GM12878 (cell line): Measurements from ENCODE around the gene MYO1E. TPM values are rescaled to one million over a fixed set of nuclear protein-coding genes. Genes with fewer than 3 reads are reported as not detected.

Experiments
- ATAC-seq: fragments of 200-7000 bp; cut with Tn5 transposase; 3 replicates; pipeline ENCODE4 v1.9.1; 2020; ENCODE audit warnings: mild to moderate bottlenecking, moderate library complexity
- BruUV-seq: library from RNA; stranded (reverse); fragments of 400-500 nt; replicated peaks from 2 replicates; lab custom pipeline; 2021; lab: Mats Ljungman, UMichigan
- CTCF ChIA-PET: fragments of 300-600 bp; sonication (Branson Sonifier 250); formaldehyde crosslinking; extraction: SDS; loops from one replicate; lab custom pipeline; 2021; ENCODE audit warnings: inconsistent platforms; lab: Yijun Ruan, JAX
- POLR2A ChIA-PET: fragments of 350-600 bp; formaldehyde crosslinking; extraction: SDS; loops from one replicate; lab custom pipeline; 2021; ENCODE audit warnings: inconsistent platforms; lab: Charles Lee
- RAD21 ChIA-PET: fragments of 300-600 bp; sonication (Branson Sonifier 250); formaldehyde crosslinking; loops from one replicate; lab custom pipeline; 2023; ENCODE audit warnings: antibody characterized with exemption; ENCODE audit not compliant: unreplicated experiment; lab: Charles Lee
- SMC1A ChIA-PET: fragments of 300-600 bp; sonication (Branson Sonifier 250); formaldehyde crosslinking; loops from one replicate; lab custom pipeline; 2023; ENCODE audit not compliant: unreplicated experiment, uncharacterized antibody; lab: Charles Lee
- DNase-seq: peaks from one replicate; pipeline ENCODE4 v3.0.0-alpha.2; 2011; ENCODE audit warnings: low read depth, low spot score
- FAIRE-seq: peaks from 3 replicates; lab custom pipeline; 2011; peaks lifted over from hg19 to GRCh38; lab: Jason Lieb, UNC
- H2AFZ ChIP-seq: 2 replicates; pipeline ENCODE4 v1.6.0; 2011; ENCODE audit warnings: low read depth, low read length, control low read depth; ENCODE audit not compliant: control insufficient read depth
- H3K27ac ChIP-seq: 2 replicates; pipeline ENCODE4 v1.5.1; 2011; ENCODE audit warnings: control low read depth; ENCODE audit not compliant: control insufficient read depth, insufficient read depth
- H3K27me3 ChIP-seq, 2 experiments: replicated peaks in 1 of 2; 2 replicates each; pipeline versions ENCODE4 v1.6.0 to v1.6.1; 2011; ENCODE audit warnings: low read length in 1 of 2; ENCODE audit not compliant: control insufficient read depth in 2 of 2, insufficient read depth in 2 of 2
- H3K36me3 ChIP-seq, 2 experiments: 2 replicates each; pipeline ENCODE4 v1.5.1; 2011; ENCODE audit warnings: low read length in 1 of 2; ENCODE audit not compliant: control insufficient read depth in 2 of 2, insufficient read depth in 2 of 2
- H3K4me1 ChIP-seq: 2 replicates; pipeline ENCODE4 v1.6.1; 2011; ENCODE audit warnings: mild to moderate bottlenecking, low read length, moderate library complexity, mixed read lengths; ENCODE audit not compliant: control insufficient read depth, insufficient read depth
- H3K4me2 ChIP-seq: 2 replicates; pipeline ENCODE4 v1.6.0; 2011; ENCODE audit warnings: control low read depth; ENCODE audit not compliant: control insufficient read depth, insufficient read depth
- H3K4me3 ChIP-seq: fragments of 200-600 bp; sonication (generic); 2 replicates; pipeline ENCODE4 v1.5.1; 2016
- H3K79me2 ChIP-seq: 2 replicates; pipeline ENCODE4 v1.6.0; 2011; ENCODE audit warnings: low read length; ENCODE audit not compliant: control insufficient read depth, insufficient read depth
- H3K9ac ChIP-seq: 2 replicates; pipeline ENCODE4 v1.8.0; 2011; ENCODE audit warnings: low read length, control low read depth, mixed read lengths; ENCODE audit not compliant: control insufficient read depth, insufficient read depth
- H3K9me3 ChIP-seq: replicated peaks from 3 replicates; pipeline ENCODE4 v1.5.1; 2011; ENCODE audit warnings: mild to moderate bottlenecking, low read length; ENCODE audit not compliant: control insufficient read depth, insufficient read depth
- H4K20me1 ChIP-seq: 2 replicates; pipeline ENCODE4 v1.6.0; 2011; ENCODE audit not compliant: control insufficient read depth, insufficient read depth
- CTCF ChIP-seq, 3 experiments: IDR thresholded peaks in 2 of 3; conservative IDR thresholded peaks in 1 of 3; 2 replicates each; pipeline ENCODE4 v1.5.1; 2011; ENCODE audit warnings: low read depth in 3 of 3, low read length in 3 of 3, mild to moderate bottlenecking in 3 of 3, control low read depth in 2 of 3, moderate library complexity in 2 of 3, inconsistent platforms in 1 of 3, mixed read lengths in 1 of 3; ENCODE audit not compliant: control insufficient read depth in 2 of 3, insufficient read depth in 1 of 3; ENCODE audit errors: extremely low read depth in 1 of 3
- EGR1 ChIP-seq, 2 experiments: IDR thresholded peaks; 1 replicate in 1 of 2; 2 replicates in 1 of 2; pipeline ENCODE4 v1.6.1; 2011 to 2012; ENCODE audit warnings: low read depth in 2 of 2, low read length in 2 of 2, borderline replicate concordance in 1 of 2, mild to moderate bottlenecking in 1 of 2, moderate library complexity in 1 of 2
- ETV6 ChIP-seq, 2 experiments: fragments of 450-650 bp in 1 of 2; IDR thresholded peaks in 1 of 2; conservative IDR thresholded peaks in 1 of 2; 2 replicates each; pipeline ENCODE4 v1.6.1; 2014; ENCODE audit warnings: antibody characterized with exemption in 1 of 2, borderline replicate concordance in 1 of 2, low read depth in 1 of 2, mild to moderate bottlenecking in 1 of 2, moderate library complexity in 1 of 2
- JUNB ChIP-seq: IDR thresholded peaks from 2 replicates; pipeline ENCODE4 v1.6.1; 2016; ENCODE audit warnings: antibody characterized with exemption, mild to moderate bottlenecking
- JUND ChIP-seq: IDR thresholded peaks from 2 replicates; pipeline ENCODE4 v1.6.1; 2012; ENCODE audit warnings: low read depth, mild to moderate bottlenecking, low read length, improper control_type of control experiment, moderate library complexity
- KAT2A ChIP-seq: conservative IDR thresholded peaks from 2 replicates; pipeline ENCODE4 v1.6.1; 2011; ENCODE audit warnings: low read depth, low read length; ENCODE audit not compliant: control insufficient read depth
- POLR2A ChIP-seq: IDR thresholded peaks from 2 replicates; pipeline ENCODE4 v1.6.1; 2011; ENCODE audit warnings: low read depth, mild to moderate bottlenecking, low read length
- RAD21 ChIP-seq: IDR thresholded peaks from 2 replicates; pipeline ENCODE4 v1.6.1; 2011; ENCODE audit warnings: mild to moderate bottlenecking, low read depth, low read length, moderate library complexity; ENCODE audit not compliant: insufficient read depth
- RFX5 ChIP-seq: IDR thresholded peaks from 2 replicates; pipeline ENCODE4 v1.6.1; 2011; ENCODE audit warnings: low read depth, low read length, improper control_type of control experiment
- SUZ12 ChIP-seq: fragments of 200-600 bp; sonication (generic); IDR thresholded peaks from one replicate; pipeline ENCODE4 v1.6.1; 2018; ENCODE audit warnings: antibody characterized with exemption, mild to moderate bottlenecking; ENCODE audit not compliant: unreplicated experiment
- WGBS: methylation state at CpG from one replicate; pipeline ENCODE4 v1.1.6; 2016; ENCODE audit warnings: low lambda C conversion rate; ENCODE audit not compliant: insufficient replicate concordance, insufficient coverage; ENCODE audit errors: missing lambda C conversion rate; 5-methylcytosine and 5-hydroxymethylcytosine counted together
- in situ Hi-C: fragments of 300-500 bp; cut with MboI; formaldehyde crosslinking; loops from 9 replicates; pipeline ENCODE4 v1.14.3; 2018; ENCODE audit warnings: mixed read lengths
- intact Hi-C: fragments of 100-400 bp; cut with micrococcal nuclease; formaldehyde crosslinking; loops from one replicate; pipeline ENCODE4 v1.14.2; 2022; ENCODE audit not compliant: unreplicated experiment
- polyA plus RNA-seq, 11 experiments: library from polyadenylated mRNA; depleted of rRNA in 4 of 11; unstranded in 6 of 11; stranded (reverse) in 5 of 11; fragments of >200 nt; fragmentation: Nextera tagmentation in 4 of 11; fragmentation: Illumina TruSeq in 1 of 11; extraction: Ambion mirVana in 4 of 11; extraction: Trizol in 1 of 11; gene quantifications; 1 replicate in 1 of 11; 2 replicates in 10 of 11; pipeline versions ENCODE4 v1.2.1 to v1.2.3, GENCODE V29; 2011 to 2016; ENCODE audit warnings: inconsistent platforms in 2 of 11, missing spikeins in 2 of 11, low read depth in 1 of 11
- total RNA-seq, 4 experiments: library from RNA; depleted of rRNA in 3 of 4; stranded (reverse); fragments of >200 nt in 3 of 4; fragmentation: Illumina TruSeq in 1 of 4; extraction: Trizol in 1 of 4; gene quantifications; 2 replicates each; pipeline versions ENCODE4 v1.2.1 to v1.2.3, GENCODE V29; 2013 to 2021

Gene MYO1E
- total and polyA plus RNA-seq, 10 of the 15 experiments (the other 5 are each of a cell fraction or from before 2014, with no cell fraction given) = 10.3 to 266 (median 64.9) TPM

GRCh38 chr15:59137566-59137965 lies 235.1 kb downstream of the MYO1E start:
- CTCF ChIA-PET = interaction anchor here (0.7 to 2.6 kb wide), 12 partner anchors 12 to 391 kb away, joined by 3 to 21 read pairs (median 4); partner anchors contain the start of gene CCNB2
- no TSS peak for BruUV-seq
- in situ Hi-C loops = no loop called here

More at GRCh38 chr15:59137566-59137965, 235.1 kb downstream of the MYO1E start:
- Histone ChIP-seq H3K4me3 (no peak overlapping the region), H3K9ac (no peak overlapping the region), H3K4me1 (peaks cover 6% of the 10 kb centered on the region), H3K36me3 (peaks cover 31 to 32% of the 10 kb centered on the region in 2 experiments), H4K20me1 (no peaks in the 10 kb centered on the region), H3K27me3 (no peaks in the 10 kb centered on the region), H3K27ac (no peak overlapping the region), H2AFZ (no peak overlapping the region), H3K9me3 (no peaks in the 10 kb centered on the region), H3K79me2 (no peaks in the 10 kb centered on the region), H3K4me2 (no peak overlapping the region)
- WGBS = 0% methylated on average over 2 of the region's 2 CpGs
- POLR2A ChIA-PET = no interaction called here
- intact Hi-C loops = no loop called here
- SMC1A ChIA-PET = interaction anchor here (1.0 to 1.6 kb wide), 6 partner anchors 15 to 910 kb away, joined by 3 to 12 read pairs (median 4); no protein-coding TSS in a partner anchor
- FAIRE-seq = no peak
- DNase-seq = no peak
- ATAC-seq = peak; percentile 13; the same call in 2 of the 3 replicates
- RAD21 ChIA-PET = interaction anchor here (1.2 to 1.6 kb wide), 2 partner anchors 153 to 158 kb away, joined by 3 to 12 read pairs; no protein-coding TSS in a partner anchor
- TF ChIP-seq JUNB (peak; percentile 48; the same call in 1 of the 2 replicates), CTCF (IDR thresholded peaks at IDR 0.05 in 2 of 3, conservative IDR thresholded peaks at IDR 0.05 in 1 of 3; ENCODE audit: control insufficient read depth in 2 of 3, extremely low read depth in 1 of 3, insufficient read depth in 1 of 3, low read depth in 3 of 3, low read length in 3 of 3) (no peak), ETV6 (conservative IDR thresholded peaks at IDR 0.05 in 1 of 2, IDR thresholded peaks at IDR 0.05 in 1 of 2; ENCODE audit: borderline replicate concordance in 1 of 2, low read depth in 1 of 2) (peak in 1 of 2 experiments; percentile 71; a peak in 1 of 4 replicates), RAD21 (no peak), SUZ12 (no peak), JUND (no peak), RFX5 (no peak), KAT2A (no peak), POLR2A (0 out of 2 replicates have a peak, but pooled peaks have one; percentile 2), EGR1 (IDR thresholded peaks at IDR 0.05; ENCODE audit: borderline replicate concordance in 1 of 2, low read depth in 2 of 2, low read length in 2 of 2) (no peak)
